ENCODE data around the gene EPHB1.

- TF ChIP-seq REST (IDR thresholded peaks at IDR 0.05; ENCODE audit: low read depth, low read length) (no peak), CTCF (IDR thresholded peaks at IDR 0.05) (no peak), MXI1 (IDR thresholded peaks at IDR 0.05; ENCODE audit: low read depth, low read length) (no peak), GABPA (IDR thresholded peaks at IDR 0.05; ENCODE audit: low read depth) (no peak)
These were observed 74.2 kb downstream of the EPHB1 start for GRCh38 chr3:134869153-134869726.
